ENCODE measurements around the gene MAGEB5. TPM values are rescaled to one million over a fixed set of nuclear protein-coding genes. Genes with fewer than 3 reads are reported as not detected.

MAGEB5 gene
- polyA plus RNA-seq, 1 of the 3 experiments (the other 2 are of a cell fraction): not detected

- no peaks in the 10 kb centered on the region for H3K9me3 ChIP-seq
- TF ChIP-seq RAD21 (IDR thresholded peaks at IDR 0.05; ENCODE audit: low read length) (no peak), SMC3 (IDR thresholded peaks at IDR 0.05; ENCODE audit: low read depth, low read length) (no peak), RCOR1 (IDR thresholded peaks at IDR 0.05; ENCODE audit: low read length) (no peak), SIN3A (IDR thresholded peaks at IDR 0.05; ENCODE audit: borderline replicate concordance, low read depth, low read length) (no peak)
- no peaks in the 10 kb centered on the region for H3K36me3 ChIP-seq (replicated peaks in 1 of 2; ENCODE audit: control insufficient read depth in 1 of 2, insufficient read depth in 2 of 2, low read length in 1 of 2)
- no peaks in the 10 kb centered on the region for H3K4me1 ChIP-seq (ENCODE audit: control insufficient read depth in 1 of 2, insufficient read depth in 2 of 2, low read depth in 1 of 2, low read length in 1 of 2)
- no peaks in the 10 kb centered on the region for H4K20me1 ChIP-seq (ENCODE audit: insufficient read depth)
- DNase-seq: no peak
- no peak overlapping the region for H3K27ac ChIP-seq (ENCODE audit: low read depth in 2 of 2, low read length in 1 of 2)
- no peaks in the 10 kb centered on the region for H3F3A ChIP-seq (replicated peaks; ENCODE audit: insufficient read depth)
- H3K9ac ChIP-seq: no peak overlapping the region
- no peak overlapping the region for H3K4me2 ChIP-seq
- POLR2A ChIA-PET: no interaction called here
- H3K4me3 ChIP-seq (ENCODE audit: low read depth in 2 of 2, low read length in 1 of 2): no peak overlapping the region
- H3K79me2 ChIP-seq (ENCODE audit: insufficient read depth): no peaks in the 10 kb centered on the region
- 3% methylated on average over 3 of the region's 3 CpGs for WGBS (ENCODE audit: low lambda C conversion rate)
- CTCF ChIA-PET: no interaction called here
- no peaks in the 10 kb centered on the region for H3K27me3 ChIP-seq (ENCODE audit: insufficient read depth)
- no peaks in the 10 kb centered on the region for H3K9me2 ChIP-seq
- no peak overlapping the region for H2AFZ ChIP-seq (ENCODE audit: low read depth)
Measured at GRCh38 chrX:26208012-26208411, 8.0 kb upstream of the MAGEB5 start.

GRCh38 chrX:26219351-26219750 lies 3.4 kb downstream of the MAGEB5 start:
- CTCF ChIA-PET: no interaction called here
- Histone ChIP-seq H2AFZ (ENCODE audit: low read depth) (no peak overlapping the region), H3K79me2 (ENCODE audit: insufficient read depth) (no peaks in the 10 kb centered on the region), H3K4me2 (no peak overlapping the region), H3K27ac (ENCODE audit: low read depth in 2 of 2, low read length in 1 of 2) (no peak overlapping the region), H3K36me3 (replicated peaks in 1 of 2; ENCODE audit: control insufficient read depth in 1 of 2, insufficient read depth in 2 of 2, low read length in 1 of 2) (no peaks in the 10 kb centered on the region), H3K4me1 (ENCODE audit: control insufficient read depth in 1 of 2, insufficient read depth in 2 of 2, low read depth in 1 of 2, low read length in 1 of 2) (no peaks in the 10 kb centered on the region), H4K20me1 (ENCODE audit: insufficient read depth) (no peaks in the 10 kb centered on the region), H3K9ac (no peak overlapping the region), H3K4me3 (ENCODE audit: low read depth in 2 of 2, low read length in 1 of 2) (no peak overlapping the region), H3K9me2 (no peaks in the 10 kb centered on the region), H3F3A (replicated peaks; ENCODE audit: insufficient read depth) (no peaks in the 10 kb centered on the region), H3K27me3 (ENCODE audit: insufficient read depth) (no peaks in the 10 kb centered on the region), H3K9me3 (no peaks in the 10 kb centered on the region)
- POLR2A ChIA-PET: no interaction called here
- 6% methylated on average over 7 of the region's 7 CpGs for WGBS (ENCODE audit: low lambda C conversion rate)
- TF ChIP-seq JUND (IDR thresholded peaks at IDR 0.05): no peak
- no peak for TF ChIP-seq NFIC (IDR thresholded peaks at IDR 0.05; ENCODE audit: borderline replicate concordance)
- no peak for TF ChIP-seq EP300 (IDR thresholded peaks at IDR 0.05; ENCODE audit: borderline replicate concordance in 1 of 2, low read depth in 1 of 2, low read length in 1 of 2)
- TF ChIP-seq REST (IDR thresholded peaks at IDR 0.05; ENCODE audit: low read depth, low read length): no peak
- TF ChIP-seq RFX5 (IDR thresholded peaks at IDR 0.05; ENCODE audit: low read length): no peak
- TF ChIP-seq RCOR1 (IDR thresholded peaks at IDR 0.05; ENCODE audit: low read length): no peak
- TF ChIP-seq RAD21 (IDR thresholded peaks at IDR 0.05; ENCODE audit: low read length): no peak
- TF ChIP-seq MAX (IDR thresholded peaks at IDR 0.05; ENCODE audit: low read depth): no peak
- no peak for TF ChIP-seq IRF3 (IDR thresholded peaks at IDR 0.05; ENCODE audit: low read depth, low read length)
- no peak for TF ChIP-seq TAF1 (IDR thresholded peaks at IDR 0.05; ENCODE audit: borderline replicate concordance, low read depth, low read length)
- no peak for TF ChIP-seq CTCF (IDR thresholded peaks at IDR 0.05)
- no peak for TF ChIP-seq SIN3A (IDR thresholded peaks at IDR 0.05; ENCODE audit: borderline replicate concordance, low read depth, low read length)
- no peak for TF ChIP-seq RXRA (IDR thresholded peaks at IDR 0.05; ENCODE audit: borderline replicate concordance, low read depth)
- TF ChIP-seq PBX3 (IDR thresholded peaks at IDR 0.05): no peak
- no peak for TF ChIP-seq FOXJ3 (CRISPR knock-in tag; IDR thresholded peaks at IDR 0.05)
- TF ChIP-seq CHD2 (IDR thresholded peaks at IDR 0.05; ENCODE audit: low read length, partially characterized antibody): no peak
- DNase-seq: no peak

All from SK-N-SH (cell line).